Body of pancreas (tissue), 4 donors: ENCODE measurements around the gene FOXP1. TPM values are rescaled to one million over a fixed set of nuclear protein-coding genes. Genes with fewer than 3 reads are reported as not detected.
A peak's percentile ranks its signal among the peaks of the same experiment; 100 is the strongest.

Experiments used
- ATAC-seq: fragments of 150-250 bp; one replicate; pipeline ENCODE4 v1.9.1; 2016
- DNase-seq, 4 donors: peaks; one replicate each; pipeline ENCODE4 v3.0.0-alpha.2; 2019
- H3K27ac ChIP-seq, 4 donors: fragments of 200-600 bp; sonication (generic); 1 replicate in 3 of 4; 2 replicates in 1 of 4; pipeline versions ENCODE4 v1.5.1 to v1.6.1; 2016 to 2019; ENCODE audit warnings: mild to moderate bottlenecking in 1 of 4, mixed read lengths in 1 of 4, moderate library complexity in 1 of 4
- H3K27me3 ChIP-seq, 2 donors: fragments of 200-600 bp; sonication (generic); one replicate each; pipeline ENCODE4 v1.6.0; 2016; ENCODE audit warnings: mild to moderate bottlenecking in 1 of 2
- H3K36me3 ChIP-seq, 2 donors: fragments of 200-600 bp; sonication (generic); replicated peaks in 1 of 2; 2 replicates each; pipeline ENCODE4 v1.5.1; 2016; ENCODE audit warnings: low read depth in 2 of 2; ENCODE audit not compliant: insufficient read depth in 1 of 2
- H3K4me1 ChIP-seq: fragments of 200-600 bp; sonication (generic); one replicate; pipeline ENCODE4 v1.6.0; 2016
- H3K4me3 ChIP-seq, 2 donors: fragments of 200-600 bp; sonication (generic); 1 replicate in 1 of 2; 2 replicates in 1 of 2; pipeline ENCODE4 v1.5.1; 2016 to 2019
- H3K9me3 ChIP-seq, 3 donors: fragments of 200-600 bp; sonication (generic); 1 replicate in 2 of 3; 2 replicates in 1 of 3; pipeline ENCODE4 v1.5.1; 2016
- POLR2A ChIP-seq, 3 donors: fragments of 450-650 bp; IDR thresholded peaks; one replicate each; pipeline ENCODE4 v1.6.1; 2016; ENCODE audit warnings: antibody characterized with exemption in 3 of 3, mild to moderate bottlenecking in 2 of 3
- WGBS, 2 donors: methylation state at CpG; one replicate each; pipeline ENCODE4 v1.1.5; 2017; 5-methylcytosine and 5-hydroxymethylcytosine counted together
- intact Hi-C: fragments of 100-400 bp; cut with DNase I; formaldehyde crosslinking; loops from one replicate; pipeline ENCODE4 v1.15.1; 2023
- total RNA-seq, 2 donors: library from RNA; depleted of rRNA; stranded (reverse); fragments of >200 nt; gene quantifications; one replicate each; pipeline ENCODE4 v1.1.0, GENCODE V29; 2016
- TF ChIP-seq, protein P1 (sequence below), 7 experiments: fragments of 450-650 bp in 4 of 7; fragments of 200-600 bp in 3 of 7; sonication (generic) in 3 of 7; IDR thresholded peaks; one replicate each; pipeline ENCODE4 v1.5.1; 2016 to 2019; ENCODE audit warnings: antibody characterized with exemption in 7 of 7

The FOXP1 gene
- total RNA-seq, 2 donors from 2014 or later, result 85.7 to 86.1 TPM

- Histone ChIP-seq H3K4me1 (peaks cover 37% of the 10 kb centered on the region), H3K27me3 (no peaks in the 10 kb centered on the region), H3K4me3 (no peak overlapping the region), H3K27ac (peak overlapping the region in 2 of 4 donors; percentile 1 to 40), H3K36me3 (no peaks in the 10 kb centered on the region), H3K9me3 (no peaks in the 10 kb centered on the region)
- WGBS, 2 donors, result 59 to 76% methylated on average over 6 of the region's 6 CpGs
- TF ChIP-seq, protein P1, sequence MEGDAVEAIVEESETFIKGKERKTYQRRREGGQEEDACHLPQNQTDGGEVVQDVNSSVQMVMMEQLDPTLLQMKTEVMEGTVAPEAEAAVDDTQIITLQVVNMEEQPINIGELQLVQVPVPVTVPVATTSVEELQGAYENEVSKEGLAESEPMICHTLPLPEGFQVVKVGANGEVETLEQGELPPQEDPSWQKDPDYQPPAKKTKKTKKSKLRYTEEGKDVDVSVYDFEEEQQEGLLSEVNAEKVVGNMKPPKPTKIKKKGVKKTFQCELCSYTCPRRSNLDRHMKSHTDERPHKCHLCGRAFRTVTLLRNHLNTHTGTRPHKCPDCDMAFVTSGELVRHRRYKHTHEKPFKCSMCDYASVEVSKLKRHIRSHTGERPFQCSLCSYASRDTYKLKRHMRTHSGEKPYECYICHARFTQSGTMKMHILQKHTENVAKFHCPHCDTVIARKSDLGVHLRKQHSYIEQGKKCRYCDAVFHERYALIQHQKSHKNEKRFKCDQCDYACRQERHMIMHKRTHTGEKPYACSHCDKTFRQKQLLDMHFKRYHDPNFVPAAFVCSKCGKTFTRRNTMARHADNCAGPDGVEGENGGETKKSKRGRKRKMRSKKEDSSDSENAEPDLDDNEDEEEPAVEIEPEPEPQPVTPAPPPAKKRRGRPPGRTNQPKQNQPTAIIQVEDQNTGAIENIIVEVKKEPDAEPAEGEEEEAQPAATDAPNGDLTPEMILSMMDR (IDR thresholded peaks at IDR 0.05), result no peak
- TF ChIP-seq POLR2A (IDR thresholded peaks at IDR 0.05), result no peak
- intact Hi-C loops, result no loop called here
- DNase-seq (no peak), ATAC-seq (no peak)
These were observed 515.4 kb downstream of the FOXP1 start for GRCh38 chr3:71067977-71068654.

DNA sequence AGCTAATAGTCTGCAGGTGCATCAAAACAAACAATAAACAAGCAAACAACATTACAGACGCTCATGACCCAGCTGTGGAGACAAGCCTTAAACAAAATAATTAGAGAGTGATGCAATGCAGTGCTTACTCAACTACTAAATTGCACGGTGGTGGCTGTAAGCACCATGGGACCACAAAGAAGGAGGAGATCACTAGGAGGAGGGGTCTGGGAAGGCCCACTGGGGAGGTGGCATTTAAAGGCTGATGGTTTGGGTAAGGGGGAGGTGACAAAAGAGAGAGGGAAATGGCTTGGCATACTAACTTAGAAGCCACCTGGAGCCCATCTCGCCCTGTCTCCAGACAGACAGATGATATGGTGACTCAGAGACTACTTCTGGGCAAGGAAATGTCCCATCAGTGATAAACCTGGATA, 516.7 kb downstream of the FOXP1 start:
- Histone ChIP-seq H3K27ac (peak overlapping the region in 3 of 4 donors; percentile 94 to 99 (median 98)), H3K9me3 (no peaks in the 10 kb centered on the region), H3K4me1 (peaks cover 41% of the 10 kb centered on the region), H3K27me3 (no peaks in the 10 kb centered on the region), H3K4me3 (no peak overlapping the region), H3K36me3 (no peaks in the 10 kb centered on the region)
- ATAC-seq, result no peak
- 14 to 20% methylated on average over 3 of the region's 3 CpGs for WGBS, 2 donors
- DNase-seq, result peak in 1 of 4 donors; percentile 10
- intact Hi-C loops, result no loop called here
- TF ChIP-seq POLR2A (IDR thresholded peaks at IDR 0.05), result no peak
- TF ChIP-seq, protein P1 (IDR thresholded peaks at IDR 0.05), result no peak

DNA sequence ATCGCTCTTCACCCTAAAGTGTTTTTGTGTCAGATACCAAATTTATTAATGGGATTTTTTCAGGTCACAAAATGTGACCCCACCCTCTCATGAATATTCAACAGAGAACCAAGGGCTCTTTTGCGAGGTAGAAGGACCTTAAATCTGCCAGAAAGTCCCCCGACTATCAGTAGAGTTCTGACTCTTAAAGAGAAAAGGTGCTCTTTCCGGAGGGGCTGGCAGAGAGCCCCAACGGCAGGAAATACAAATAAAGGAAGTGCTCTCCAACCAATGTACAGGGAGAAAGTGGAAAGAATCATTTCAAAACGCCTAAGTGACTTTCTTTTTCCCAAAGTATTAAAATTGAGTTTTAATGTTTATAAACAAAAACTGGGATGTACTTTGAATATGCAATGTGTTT, 517.2 kb downstream of the FOXP1 start:
- Histone ChIP-seq H3K9me3 (no peaks in the 10 kb centered on the region), H3K27ac (peak overlapping the region in 3 of 4 donors; percentile 94 to 99 (median 98)), H3K4me1 (peaks cover 46% of the 10 kb centered on the region), H3K27me3 (no peaks in the 10 kb centered on the region), H3K36me3 (no peaks in the 10 kb centered on the region), H3K4me3 (no peak overlapping the region)
- WGBS, 2 donors, result 5 to 8% methylated on average over 6 of the region's 6 CpGs
- TF ChIP-seq POLR2A (IDR thresholded peaks at IDR 0.05), result no peak
- TF ChIP-seq, protein P1 (IDR thresholded peaks at IDR 0.05), result no peak
- intact Hi-C loops, result no loop called here
- peak; percentile 46 to 57 (median 51) for DNase-seq
- ATAC-seq, result no peak

- ATAC-seq (no peak), DNase-seq (no peak)
- no peaks in the 10 kb centered on the region for H3K9me3 ChIP-seq
- TF ChIP-seq POLR2A (IDR thresholded peaks at IDR 0.05), result no peak
- TF ChIP-seq, protein P1 (IDR thresholded peaks at IDR 0.05), result no peak
- no peaks in the 10 kb centered on the region for H3K27me3 ChIP-seq
- H3K27ac ChIP-seq, result peak overlapping the region; percentile 90 to 99 (median 96)
- intact Hi-C loops, result no loop called here
- peaks cover 53% of the 10 kb centered on the region for H3K4me1 ChIP-seq
- WGBS, 2 donors, result 0 to 5% methylated on average over 4 of the region's 4 CpGs
- H3K4me3 ChIP-seq, result peak overlapping the region in 1 of 2 donors; percentile 29
- H3K36me3 ChIP-seq, result no peaks in the 10 kb centered on the region
These were observed 517.8 kb downstream of the FOXP1 start for GRCh38 chr3:71065764-71066013.
